Fibroblast of mammary gland (primary cell): Measurements from ENCODE around the gene PARP15.

ENCODE experiments used
- DNase-seq: peaks from one replicate; pipeline ENCODE4 v3.0.0-alpha.2; 2010; ENCODE audit warnings: low read depth
- H3K4me3 ChIP-seq: 2 replicates; pipeline ENCODE4 v1.5.1; 2011; ENCODE audit warnings: low read depth, mild to moderate bottlenecking, low read length, moderate library complexity; ENCODE audit not compliant: control insufficient read depth
- CTCF ChIP-seq: conservative IDR thresholded peaks from 2 replicates; pipeline ENCODE4 v1.5.1; 2011; ENCODE audit warnings: low read depth, low read length, inconsistent platforms; ENCODE audit not compliant: control insufficient read depth, insufficient read depth

The PARP15 gene

GRCh38 chr3:122577409-122578031 is at the start of gene PARP15:
TSS of gene PARP15 (plus strand) at chr3:122577650. CDS start at chr3:122577668, 18 bp downstream.
- TF ChIP-seq CTCF: no peak
- peak within 1 kb of the TSS; percentile 50 for H3K4me3 ChIP-seq
- no peak for DNase-seq

- TF ChIP-seq CTCF: no peak
- H3K4me3 ChIP-seq: no peak overlapping the region
- DNase-seq: no peak
Measured at GRCh38 chr3:122530164-122530563, 47.3 kb upstream of the PARP15 start.

GRCh38 chr3:122533480-122533879 is 44.0 kb upstream of the PARP15 start:
- TF ChIP-seq CTCF: no peak

GRCh38 chr3:122533931-122534334 is 43.5 kb upstream of the PARP15 start:
- no peak overlapping the region for H3K4me3 ChIP-seq
- DNase-seq: peak; percentile 83
- TF ChIP-seq CTCF: no peak

More at GRCh38 chr3:122533480-122533879, 44.0 kb upstream of the PARP15 start:
- H3K4me3 ChIP-seq: no peak overlapping the region
- no peak for DNase-seq

GRCh38 chr3:122535964-122536631 is 41.4 kb upstream of the PARP15 start:
- no peak for DNase-seq
- no peak for TF ChIP-seq CTCF
- H3K4me3 ChIP-seq: no peak overlapping the region

- no peak for TF ChIP-seq CTCF
- no peak for DNase-seq
- no peak overlapping the region for H3K4me3 ChIP-seq
Measured at GRCh38 chr3:122536632-122537001, 40.8 kb upstream of the PARP15 start.
